Psoas muscle (tissue), 8 donors: ENCODE data around the gene SH2D5. TPM values are rescaled to one million over a fixed set of nuclear protein-coding genes. Genes with fewer than 3 reads are reported as not detected.

ENCODE experiments used
- ATAC-seq, 4 donors: fragments of 200-7000 bp; cut with Tn5 transposase; one replicate each; pipeline ENCODE4 v1.9.1; 2020; ENCODE audit warnings: moderate library complexity in 3 of 4, mild to moderate bottlenecking in 2 of 4
- DNase-seq, 2 donors: peaks; one replicate each; pipeline ENCODE4 v3.0.0-alpha.2; 2020
- H3K27ac ChIP-seq: fragments of 200-600 bp; one replicate; pipeline ENCODE4 v1.8.0; 2022
- H3K27me3 ChIP-seq, 3 donors: fragments of 200-600 bp in 1 of 3; one replicate each; pipeline versions ENCODE4 v1.6.1 to v1.8.0; 2013 to 2022; ENCODE audit warnings: low read length in 2 of 3, mild to moderate bottlenecking in 2 of 3, moderate library complexity in 1 of 3; ENCODE audit not compliant: insufficient read depth in 3 of 3
- H3K36me3 ChIP-seq, 2 donors: fragments of 200-600 bp in 1 of 2; one replicate each; pipeline versions ENCODE4 v1.6.1 to v1.8.0; 2013 to 2022; ENCODE audit warnings: low read depth in 1 of 2, mild to moderate bottlenecking in 1 of 2, moderate library complexity in 1 of 2; ENCODE audit not compliant: insufficient read depth in 1 of 2
- H3K4me1 ChIP-seq: fragments of 200-600 bp; one replicate; pipeline ENCODE4 v1.8.0; 2022
- H3K4me3 ChIP-seq: fragments of 200-600 bp; one replicate; pipeline ENCODE4 v1.8.0; 2022; ENCODE audit warnings: mild to moderate bottlenecking
- H3K9me3 ChIP-seq: fragments of 200-600 bp; one replicate; pipeline ENCODE4 v1.8.0; 2022
- CTCF ChIP-seq: fragments of 200-600 bp; IDR thresholded peaks from one replicate; pipeline ENCODE4 v1.8.0; 2022; ENCODE audit warnings: antibody characterized with exemption
- WGBS, 3 donors: extraction: QIAGEN DNeasy Blood & Tissue Kit; methylation state at CpG; one replicate each; pipeline versions ENCODE4 v1.1.6 to v1.1.7; 2013; 5-methylcytosine and 5-hydroxymethylcytosine counted together
- intact Hi-C, 2 donors: fragments of 100-400 bp; cut with DNase I; formaldehyde crosslinking; loops; one replicate each; pipeline versions ENCODE4 v1.11.0 to v1.14.2; 2022
- polyA plus RNA-seq, 3 donors: library from polyadenylated mRNA; stranded (reverse); fragments of 200-250 nt; gene quantifications; one replicate each; pipeline ENCODE4 v1.2.3, GENCODE V29; 2013
- total RNA-seq, 4 donors: library from RNA; stranded (reverse); fragmentation: NEBNext Ultra II Directional in 2 of 4; extraction: Animal tissue kit (Norgen Biotek cat#: 25700) in 2 of 4; gene quantifications; one replicate each; pipeline versions ENCODE4 v1.2.1 to v1.2.4, GENCODE V29; 2021 to 2023
- donor health status: healthy with polysubstance abuse.
- donor health status: DM: no; HTN: no; CAD: no; lungs with moderate emphysema.
- donor health status: Bipolar disorder and iron deficiency.
- donor health status: healthy.
- donor health status: DM: yes; HTN: yes; CAD: no.
- donor health status: DM: no; HTN: no; CAD: no.
- donor health status: DM: no; HTN: no; CAD: no.
- donor health status: DM: yes; HTN: yes; CAD: no.

The SH2D5 gene
- total and polyA plus RNA-seq, 7 donors = 0.09 to 27.9 (median 2.2) TPM

GRCh38 chr1:20684651-20685050 lies 47.9 kb downstream of the SH2D5 start:
- Histone ChIP-seq H3K27me3 (no peaks in the 10 kb centered on the region), H3K9me3 (no peaks in the 10 kb centered on the region), H3K36me3 (no peaks in the 10 kb centered on the region), H3K27ac (peak overlapping the region; percentile 80), H3K4me1 (no peaks in the 10 kb centered on the region), H3K4me3 (peak overlapping the region; percentile 58)
- DNase-seq (peak in 1 of 2 donors; percentile 43), ATAC-seq (peak in 2 of 4 donors; percentile 5 to 22)
- no peak for TF ChIP-seq CTCF
- intact Hi-C loops = no loop called here
- WGBS, 3 donors = 75 to 84% (median 77%) methylated on average over 12 to 14 of the region's 14 CpGs

- intact Hi-C loops = no loop called here
- peak overlapping the region; percentile 80 for H3K27ac ChIP-seq
- H3K36me3 ChIP-seq = no peaks in the 10 kb centered on the region
- H3K9me3 ChIP-seq = no peaks in the 10 kb centered on the region
- 61 to 81% (median 69%) methylated on average over 12 to 13 of the region's 13 CpGs for WGBS, 3 donors
- DNase-seq (peak in 1 of 2 donors; percentile 53), ATAC-seq (peak in 1 of 4 donors; percentile 8)
- TF ChIP-seq CTCF = no peak
- H3K4me1 ChIP-seq = no peaks in the 10 kb centered on the region
- H3K27me3 ChIP-seq = no peaks in the 10 kb centered on the region
- peak overlapping the region; percentile 58 for H3K4me3 ChIP-seq
These were observed 48.4 kb downstream of the SH2D5 start for GRCh38 chr1:20684050-20684620.

- Histone ChIP-seq H3K36me3 (no peaks in the 10 kb centered on the region), H3K4me1 (no peaks in the 10 kb centered on the region), H3K27me3 (no peaks in the 10 kb centered on the region), H3K4me3 (peak overlapping the region; percentile 58), H3K9me3 (no peaks in the 10 kb centered on the region), H3K27ac (peak overlapping the region; percentile 80)
- ATAC-seq (no peak), DNase-seq (peak in 1 of 2 donors; percentile 46)
- WGBS, 3 donors = 69 to 78% (median 78%) methylated on average over 10 of the region's 10 CpGs
- no peak for TF ChIP-seq CTCF
- intact Hi-C loops = no loop called here
These were observed 48.9 kb downstream of the SH2D5 start for GRCh38 chr1:20683614-20684013.

GRCh38 chr1:20682571-20683236 lies 49.8 kb downstream of the SH2D5 start:
- H3K27ac ChIP-seq = no peak overlapping the region
- DNase-seq = peak in 1 of 2 donors; percentile 69
- TF ChIP-seq CTCF = no peak
- no peaks in the 10 kb centered on the region for H3K9me3 ChIP-seq
- H3K27me3 ChIP-seq = no peaks in the 10 kb centered on the region
- no peaks in the 10 kb centered on the region for H3K4me1 ChIP-seq
- no peaks in the 10 kb centered on the region for H3K36me3 ChIP-seq
- 55 to 63% (median 56%) methylated on average over 24 of the region's 24 CpGs for WGBS, 3 donors
- H3K4me3 ChIP-seq = no peak overlapping the region
- intact Hi-C loops = no loop called here
- no peak for ATAC-seq
